Muscle of back (tissue), 13 donors: Measurements from ENCODE around the gene APOBEC3B. TPM values are rescaled to one million over a fixed set of nuclear protein-coding genes. Genes with fewer than 3 reads are reported as not detected.
"Not testable (repeated sequence)": the region's sequence is repeated elsewhere in the genome, so short reads cannot be mapped to it uniquely, and the experiment has no call there.

Experiments used
- DNase-seq, 3 donors: peaks; one replicate each; pipeline versions ENCODE4 v3.0.0 to v3.0.0-alpha.2; 2013
- long read RNA-seq, 9 donors: transcript quantifications; one replicate each; lab custom pipeline, GENCODE V29; 2026
- polyA plus RNA-seq, 10 donors: library from polyadenylated mRNA; unstranded; fragments of 120-200 nt; gene quantifications; one replicate each; pipeline ENCODE4 v1.2.1, GENCODE V29; 2013; ENCODE audit not compliant: insufficient read length in 10 of 10

APOBEC3B gene
- 1 to 10 TPM in 8 of 10 donors, under 1 TPM in 2; 0.77 to 5.8 (median 3.8) TPM for polyA plus RNA-seq
- long read RNA-seq, donor 1 = 0 reads
- long read RNA-seq, donor 2, partial matches to known transcripts = 0 of 2 reads
- long read RNA-seq, donor 2, other reads (novel, unspliced or antisense) = 0 of 2 reads
- long read RNA-seq, donor 3 = 0 reads
- long read RNA-seq, donor 4, partial matches to known transcripts = 0 of 1 reads
- long read RNA-seq, donor 4, other reads (novel, unspliced or antisense) = 0 of 1 reads
- long read RNA-seq, donor 5, partial matches to known transcripts = 0 of 4 reads
- long read RNA-seq, donor 5, other reads (novel, unspliced or antisense) = 0 of 4 reads
- long read RNA-seq, donor 6, partial matches to known transcripts = 0 of 2 reads
- long read RNA-seq, donor 6, other reads (novel, unspliced or antisense) = 0 of 2 reads
- long read RNA-seq, donor 7, partial matches to known transcripts = 0 of 3 reads
- long read RNA-seq, donor 7, other reads (novel, unspliced or antisense) = 0 of 3 reads
- long read RNA-seq, donor 8, partial matches to known transcripts = 0 of 3 reads
- long read RNA-seq, donor 8, other reads (novel, unspliced or antisense) = 0 of 3 reads
- long read RNA-seq, donor 9 = 0 reads

DNA sequence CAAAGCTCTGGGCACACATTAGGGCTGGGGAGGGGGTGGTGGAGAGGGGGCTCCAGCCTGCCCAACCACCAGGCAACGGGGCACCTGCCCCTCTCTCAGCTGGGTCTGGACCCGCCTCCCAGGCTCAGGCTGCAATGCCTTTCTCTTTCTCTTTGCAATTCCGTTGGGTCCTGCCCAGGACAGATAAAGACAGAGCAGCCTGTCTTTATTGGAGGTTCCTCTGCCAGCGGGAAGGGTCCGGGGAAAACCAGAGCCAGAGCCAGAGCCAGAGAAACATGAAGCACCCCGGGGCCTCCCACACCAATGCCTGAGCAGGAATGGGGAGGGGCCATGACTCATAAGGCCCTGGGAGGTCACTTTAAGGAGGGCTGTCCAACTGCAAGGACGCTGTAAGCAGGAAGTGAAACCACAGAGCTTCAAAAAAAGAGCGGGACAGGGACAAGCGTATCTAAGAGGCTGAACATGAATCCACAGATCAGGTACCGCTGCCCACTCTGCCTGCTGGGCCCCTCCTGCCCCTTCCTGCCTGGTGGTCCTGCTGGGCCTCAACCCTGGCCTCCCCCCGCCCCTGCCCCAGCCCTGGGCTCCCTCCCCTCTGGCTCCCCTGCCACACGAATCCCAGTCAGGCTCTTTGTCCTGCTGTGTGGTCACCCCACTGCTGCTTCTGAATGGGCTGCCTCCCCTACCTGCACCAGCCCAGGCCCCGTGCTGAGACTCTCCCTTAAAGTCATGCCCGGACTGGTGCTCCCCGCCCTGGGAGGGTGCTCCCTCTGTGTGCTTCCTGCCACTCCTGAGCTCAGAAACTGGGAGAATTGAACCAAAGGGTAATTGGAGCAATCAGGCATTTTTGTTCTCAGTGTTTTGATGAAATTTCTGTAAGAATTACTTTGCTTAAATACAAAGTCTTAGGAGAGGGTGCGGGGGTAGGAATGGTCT is at the start of gene APOBEC3B:
Gene APOBEC3B (plus strand): TSS at position 356 of the 936 bp plus-strand sequence. CDS start 107 bp downstream, at position 463.
- peak; percentile 81 to 95 (median 93) for DNase-seq

DNA sequence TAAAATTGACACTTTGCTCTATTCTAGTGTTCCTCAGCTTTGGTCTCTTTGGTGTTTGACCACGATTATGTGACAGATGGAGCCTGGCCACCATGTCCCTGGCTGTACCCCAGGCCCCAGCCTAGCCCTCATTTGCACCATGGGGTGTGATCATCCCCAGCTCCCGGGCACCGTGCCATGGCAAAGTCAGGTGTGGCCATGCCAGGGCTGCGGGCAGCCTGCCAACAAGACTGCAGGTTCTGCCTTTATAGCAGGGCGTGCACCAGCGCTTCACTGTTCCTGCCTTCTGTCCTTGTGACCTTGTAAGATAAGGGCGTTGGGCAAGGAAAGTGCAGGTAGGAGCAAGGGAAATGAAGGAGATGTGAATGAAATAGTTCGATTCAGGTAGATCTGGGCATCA is 47.1 kb upstream of the APOBEC3B start:
- no peak for DNase-seq

DNA sequence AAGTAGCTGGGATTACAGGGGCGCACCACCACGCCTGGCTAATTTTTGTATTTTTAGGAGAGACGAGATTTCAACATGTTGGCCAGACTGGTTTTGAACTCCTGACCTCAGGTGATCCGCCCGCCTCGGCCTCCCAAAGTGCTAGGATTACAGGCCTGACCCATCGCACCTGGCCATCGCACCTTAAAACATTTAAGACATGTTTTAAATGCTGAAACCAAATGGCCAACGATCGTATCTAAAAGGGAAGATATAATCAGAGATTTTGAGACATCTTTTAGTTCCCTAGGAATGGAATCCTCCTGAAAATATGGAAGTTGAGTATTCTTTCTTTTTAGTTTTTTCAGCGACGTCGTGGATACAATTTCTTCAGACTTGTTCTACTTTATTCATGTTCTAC is 46.5 kb upstream of the APOBEC3B start:
- no peak for DNase-seq

DNA sequence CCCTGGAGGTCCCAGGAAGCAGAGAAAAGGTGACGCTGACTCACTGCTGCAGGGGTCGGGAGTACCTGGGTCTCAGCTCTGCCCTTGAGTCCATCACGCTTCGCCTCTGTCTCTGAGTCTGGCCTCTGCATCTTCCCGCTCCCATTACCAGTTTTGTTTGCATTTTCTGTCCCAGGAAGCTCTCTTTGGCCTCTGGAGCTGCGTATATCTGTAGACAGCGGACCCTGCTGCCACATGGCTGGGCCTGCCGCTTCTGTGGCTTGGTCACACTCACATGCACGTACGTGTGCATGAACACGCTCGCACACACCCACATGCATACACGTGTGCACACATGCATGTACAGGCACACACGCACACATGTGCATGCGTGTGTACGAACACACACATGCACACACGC is 45.6 kb upstream of the APOBEC3B start:
- DNase-seq = no peak

DNA sequence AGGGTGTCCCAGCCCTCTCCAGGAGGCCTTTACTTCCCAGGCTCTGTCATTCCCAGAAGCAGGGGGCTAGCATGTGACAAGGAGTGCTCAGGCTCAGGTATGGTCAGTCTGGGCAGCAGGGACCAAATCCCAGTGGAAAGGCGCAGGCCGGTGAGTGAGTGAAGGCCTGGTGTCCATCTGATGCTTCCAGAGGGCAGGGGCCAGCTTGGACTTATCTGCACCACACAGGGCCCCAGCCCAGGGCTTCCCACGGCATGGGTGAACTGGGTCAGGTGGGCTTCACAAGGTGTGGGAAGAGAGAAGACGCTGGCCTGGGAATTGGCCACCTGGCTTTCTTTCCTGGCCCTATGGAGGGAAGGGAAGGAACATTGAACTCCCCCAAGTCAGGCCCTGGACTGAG is 45.1 kb upstream of the APOBEC3B start:
- DNase-seq = no peak

DNA sequence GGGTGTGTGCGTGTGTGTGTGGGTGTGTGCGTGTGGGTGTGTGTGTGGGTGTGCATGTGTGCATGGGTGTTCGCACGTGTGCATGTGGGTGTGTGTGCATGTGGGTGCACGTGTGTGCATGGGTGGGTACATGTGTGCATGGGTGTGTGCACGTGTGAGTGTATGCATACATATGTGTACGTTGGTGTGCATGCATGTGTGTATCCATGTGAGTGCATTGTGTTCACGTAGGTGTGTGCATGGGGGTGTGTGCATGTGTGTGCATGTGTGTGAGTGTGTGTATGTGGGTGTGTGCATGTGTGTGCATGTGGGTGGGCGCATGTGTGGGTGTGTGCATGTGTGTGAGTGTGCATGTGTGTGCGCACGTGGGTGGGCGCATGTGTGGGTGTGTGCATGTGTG is 44.6 kb upstream of the APOBEC3B start:
- DNase-seq = no peak

DNA sequence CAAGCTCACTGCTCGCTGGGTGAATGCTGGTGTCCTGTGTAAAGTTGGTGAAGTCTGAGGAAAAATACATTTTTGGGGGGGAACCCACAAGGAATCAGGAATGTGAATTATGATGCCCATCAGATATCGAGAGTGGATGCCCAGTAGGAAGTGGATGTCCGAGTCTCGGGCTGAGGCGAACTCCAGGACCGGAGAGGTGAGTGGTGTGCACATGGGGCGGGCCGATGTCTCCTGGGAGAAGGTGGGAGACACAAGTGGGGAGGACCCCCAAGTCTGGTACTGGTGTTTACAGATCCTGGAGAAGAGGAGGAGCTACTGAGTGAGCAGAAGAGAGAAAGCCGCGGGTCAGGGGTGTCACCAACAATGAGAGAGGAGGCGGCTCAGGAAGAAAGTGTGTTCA is 43.9 kb upstream of the APOBEC3B start:
- DNase-seq = no peak

GRCh38 chr22:38938925-38939324 is 43.2 kb upstream of the APOBEC3B start:
- no peak for DNase-seq

- DNase-seq = no peak
Measured at GRCh38 chr22:38940811-38941384, 41.2 kb upstream of the APOBEC3B start.

DNA sequence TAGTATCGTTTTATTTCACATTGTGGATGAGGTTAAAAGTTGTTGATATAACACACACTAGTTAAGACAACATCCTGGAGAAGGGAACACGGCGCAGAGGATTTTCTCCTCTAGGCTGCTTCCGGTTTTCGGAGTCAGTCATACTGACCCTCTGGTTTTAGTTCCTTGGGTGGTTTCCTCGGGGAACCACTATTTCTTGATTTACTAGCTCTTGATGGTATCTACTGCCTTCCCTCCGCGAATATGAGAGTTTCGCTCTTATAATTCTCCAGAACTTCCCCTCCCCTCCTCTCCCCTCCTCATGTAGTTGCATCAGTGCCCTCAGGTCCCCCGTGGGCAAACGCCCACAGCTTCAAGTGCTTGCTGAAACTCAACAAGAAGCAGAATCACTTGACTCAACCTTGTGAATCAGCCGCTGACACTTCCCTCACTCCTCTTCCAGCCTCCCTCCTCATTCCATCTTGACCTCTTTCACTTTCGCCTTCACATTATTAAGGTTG is 40.6 kb upstream of the APOBEC3B start:
- no peak for DNase-seq

- no peak for DNase-seq
Measured at GRCh38 chr22:38942702-38943101, 39.4 kb upstream of the APOBEC3B start.

- DNase-seq = no peak
Measured at GRCh38 chr22:38943201-38943600, 38.9 kb upstream of the APOBEC3B start.

- DNase-seq = no peak
Measured at GRCh38 chr22:38943882-38944281, 38.3 kb upstream of the APOBEC3B start.

- no peak for DNase-seq
Measured at GRCh38 chr22:38944653-38945052, 37.5 kb upstream of the APOBEC3B start.

- not testable (repeated sequence) for DNase-seq
Measured at GRCh38 chr22:38945706-38946338, 36.3 kb upstream of the APOBEC3B start.

DNA sequence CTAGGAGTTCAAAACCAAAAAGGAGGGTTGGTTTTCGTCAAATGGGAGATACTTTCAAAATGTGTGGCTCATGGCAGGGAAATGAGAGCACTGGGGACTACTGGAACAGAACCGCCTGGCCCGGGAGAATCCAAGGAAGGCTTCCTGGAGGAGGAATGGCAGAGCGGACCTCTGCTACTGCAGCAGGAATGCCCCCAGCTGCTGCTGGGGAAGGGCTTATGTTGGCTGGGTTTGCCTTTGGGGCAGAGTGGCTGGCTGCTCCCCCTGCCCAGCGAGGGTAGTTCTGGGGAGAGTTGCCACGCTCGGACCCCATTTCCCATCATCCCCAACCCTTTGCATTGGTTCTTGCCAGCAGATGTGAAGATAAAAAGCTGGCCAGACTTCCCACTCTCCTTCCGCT is 35.4 kb upstream of the APOBEC3B start:
- DNase-seq = no peak

DNA sequence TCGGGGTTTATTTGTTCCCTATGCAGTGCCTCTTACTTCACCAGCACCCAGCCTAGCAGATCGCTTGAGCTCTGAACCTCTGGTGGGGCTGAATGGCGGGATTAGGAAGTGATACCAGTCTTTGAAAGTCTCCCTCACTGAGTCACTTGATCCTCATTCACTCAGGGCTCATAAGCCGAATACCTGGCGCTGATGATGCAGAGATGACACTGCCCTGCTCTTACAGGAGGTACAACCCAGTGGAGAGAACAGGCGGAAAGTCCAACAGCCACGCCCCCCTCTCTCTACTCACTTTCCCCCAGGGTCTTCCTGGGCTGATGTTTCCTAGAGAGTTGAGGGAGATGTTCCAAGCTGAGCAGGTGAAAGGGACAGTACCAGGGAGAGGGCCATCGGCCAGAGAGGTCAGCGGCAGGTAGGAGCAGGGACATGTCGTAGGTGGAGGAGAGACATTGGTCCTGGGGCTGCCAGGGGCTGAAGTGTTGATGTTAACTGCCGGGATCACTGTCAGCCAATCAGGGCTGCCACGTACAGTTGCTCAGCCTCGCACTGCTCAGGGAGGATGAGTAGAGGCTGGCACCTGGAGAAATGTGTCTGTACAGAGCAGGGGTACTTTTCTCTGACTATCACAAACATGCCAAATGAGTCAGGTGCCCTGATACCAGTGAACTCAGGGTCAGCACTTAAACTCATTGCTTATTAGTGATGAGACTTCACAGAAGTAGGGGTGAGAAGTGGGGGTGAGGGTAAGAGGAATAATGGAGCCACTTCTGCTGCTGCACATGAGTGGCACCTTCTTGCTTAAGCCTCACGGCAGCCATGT is 34.6 kb upstream of the APOBEC3B start:
- DNase-seq = no peak

- DNase-seq = no peak
Measured at GRCh38 chr22:38948181-38948940, 33.8 kb upstream of the APOBEC3B start.

DNA sequence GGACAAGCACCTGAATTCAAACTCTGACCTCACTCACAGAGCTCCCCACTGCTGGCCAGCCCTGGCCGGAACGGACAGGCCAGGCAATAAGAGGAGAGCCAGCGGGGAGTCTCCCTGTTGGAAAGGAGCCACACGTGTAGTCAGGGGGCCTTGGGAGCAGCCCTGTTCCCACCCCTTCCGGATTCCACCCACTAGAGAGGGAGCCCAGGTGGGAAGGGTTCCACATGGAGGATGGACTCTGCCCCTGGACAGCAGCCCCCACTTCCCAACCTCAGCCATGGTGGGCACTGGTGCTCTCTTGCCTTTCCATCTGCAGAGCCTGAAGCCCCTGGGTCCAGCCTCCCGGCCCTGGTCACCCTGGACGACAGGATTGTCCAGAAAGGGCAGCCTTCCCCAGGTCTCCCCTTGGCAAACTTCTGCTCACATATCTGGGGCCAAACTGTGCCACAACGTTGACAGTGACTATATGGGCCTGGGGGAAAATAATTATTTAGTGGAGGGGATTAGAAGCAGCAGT is 32.2 kb upstream of the APOBEC3B start:
- DNase-seq = no peak
